Caco-2 (cell line): Measurements from ENCODE around the gene RECK. TPM values are rescaled to one million over a fixed set of nuclear protein-coding genes. Genes with fewer than 3 reads are reported as not detected.

Experiments used
- BruUV-seq: library from RNA; stranded (reverse); fragments of 400-500 nt; replicated peaks from 2 replicates; lab custom pipeline; 2021; lab: Mats Ljungman, UMichigan
- CTCF ChIA-PET: fragments of 300-600 bp; sonication (Branson Sonifier 250); formaldehyde crosslinking; loops from one replicate; lab custom pipeline; 2022; ENCODE audit warnings: antibody characterized with exemption; lab: Charles Lee
- POLR2A ChIA-PET: fragments of 300-600 bp; sonication (Branson Sonifier 250); formaldehyde crosslinking; loops from one replicate; lab custom pipeline; 2022; ENCODE audit warnings: antibody characterized with exemption; lab: Charles Lee
- DNase-seq, 2 experiments: peaks; one replicate each; pipeline versions ENCODE4 v3.0.0 to v3.0.0-alpha.2; 2020 to 2022
- H3K27me3 ChIP-seq: replicated peaks from 2 replicates; pipeline ENCODE4 v1.6.0; 2011; ENCODE audit warnings: low read length; ENCODE audit not compliant: control insufficient read depth, insufficient read depth
- H3K36me3 ChIP-seq: 2 replicates; pipeline ENCODE4 v1.5.1; 2011; ENCODE audit warnings: low read length; ENCODE audit not compliant: control insufficient read depth, insufficient read depth
- H3K4me1 ChIP-seq: fragments of 250-450 bp; sonication (Bioruptor Pico); 2 replicates; pipeline ENCODE4 v1.5.1; 2020; ENCODE audit warnings: mild to moderate bottlenecking
- H3K4me3 ChIP-seq: 2 replicates; pipeline ENCODE4 v1.5.1; 2011; ENCODE audit warnings: low read depth, mild to moderate bottlenecking, control low read depth, low read length
- H3K9me3 ChIP-seq: fragments of 250-450 bp; sonication (Bioruptor Pico); 2 replicates; pipeline ENCODE4 v1.5.1; 2020; ENCODE audit warnings: mild to moderate bottlenecking, moderate library complexity
- H3K27ac Mint-ChIP-seq: one replicate; pipeline ENCODE4 v1.8.0; 2022; ENCODE audit warnings: mixed read lengths; ENCODE audit not compliant: unreplicated experiment
- H3K27me3 Mint-ChIP-seq: one replicate; pipeline ENCODE4 v1.8.0; 2022; ENCODE audit warnings: mixed read lengths; ENCODE audit not compliant: insufficient read depth, unreplicated experiment
- H3K36me3 Mint-ChIP-seq: one replicate; pipeline ENCODE4 v1.8.0; 2022; ENCODE audit warnings: mild to moderate bottlenecking, mixed read lengths; ENCODE audit not compliant: insufficient read depth, unreplicated experiment
- H3K4me1 Mint-ChIP-seq: one replicate; pipeline ENCODE4 v1.8.0; 2022; ENCODE audit warnings: low read depth, mixed read lengths; ENCODE audit not compliant: unreplicated experiment
- H3K4me3 Mint-ChIP-seq: one replicate; pipeline ENCODE4 v1.8.0; 2022; ENCODE audit warnings: mild to moderate bottlenecking, moderate library complexity, mixed read lengths; ENCODE audit not compliant: unreplicated experiment
- H3K9me3 Mint-ChIP-seq: one replicate; pipeline ENCODE4 v1.8.0; 2022; ENCODE audit warnings: mixed read lengths; ENCODE audit not compliant: unreplicated experiment
- CTCF ChIP-seq, 2 experiments: fragments of 200-600 bp in 1 of 2; IDR thresholded peaks; 1 replicate in 1 of 2; 2 replicates in 1 of 2; pipeline versions ENCODE4 v1.5.1 to v1.8.0; 2011 to 2022; ENCODE audit warnings: antibody characterized with exemption in 1 of 2, control low read depth in 1 of 2, inconsistent platforms in 1 of 2, low read depth in 1 of 2, low read length in 1 of 2, mild to moderate bottlenecking in 1 of 2, moderate library complexity in 1 of 2; ENCODE audit not compliant: insufficient read depth in 1 of 2, severe bottlenecking in 1 of 2, unreplicated experiment in 1 of 2
- intact Hi-C: fragments of 100-400 bp; cut with micrococcal nuclease; formaldehyde crosslinking; loops from one replicate; pipeline ENCODE4 v1.10.0; 2022; ENCODE audit not compliant: unreplicated experiment
- total RNA-seq: library from RNA; stranded (reverse); gene quantifications from 2 replicates; pipeline ENCODE4 v1.2.3, GENCODE V29; 2022

RECK gene
- total RNA-seq, 1 experiment from 2014 or later, result 1.8 TPM

- H3K27me3 ChIP-seq, result no peaks in the 10 kb centered on the region
- ChIA-PET POLR2A (no interaction called here), CTCF (no interaction called here)
- no peak for DNase-seq
- H3K27ac Mint-ChIP-seq, result no peak overlapping the region
- no peaks in the 10 kb centered on the region for H3K9me3 ChIP-seq
- no peaks in the 10 kb centered on the region for H3K36me3 Mint-ChIP-seq
- H3K36me3 ChIP-seq, result no peaks in the 10 kb centered on the region
- H3K4me1 ChIP-seq, result no peaks in the 10 kb centered on the region
- BruUV-seq, result no TSS peak
- TF ChIP-seq CTCF (IDR thresholded peaks at IDR 0.05; ENCODE audit: insufficient read depth in 1 of 2, low read depth in 1 of 2, low read length in 1 of 2, severe bottlenecking in 1 of 2, unreplicated experiment in 1 of 2), result no peak
- H3K27me3 Mint-ChIP-seq, result peaks cover 7% of the 10 kb centered on the region
- no peaks in the 10 kb centered on the region for H3K9me3 Mint-ChIP-seq
- H3K4me1 Mint-ChIP-seq, result no peaks in the 10 kb centered on the region
- H3K4me3 ChIP-seq, result no peak overlapping the region
- no peak overlapping the region for H3K4me3 Mint-ChIP-seq
- intact Hi-C loops, result no loop called here
These were observed 17.6 kb upstream of the RECK start for GRCh38 chr9:36018891-36019720.

- H3K4me1 ChIP-seq, result no peaks in the 10 kb centered on the region
- Mint-ChIP-seq H3K9me3 (no peaks in the 10 kb centered on the region), H3K4me3 (no peak overlapping the region), H3K36me3 (no peaks in the 10 kb centered on the region), H3K27ac (no peak overlapping the region), H3K27me3 (peaks cover 9% of the 10 kb centered on the region), H3K4me1 (no peaks in the 10 kb centered on the region)
- intact Hi-C loops, result loop anchor here (5.0 kb wide), 1 partner anchor 120 kb away; no protein-coding TSS in a partner anchor
- POLR2A ChIA-PET, result no interaction called here
- H3K27me3 ChIP-seq, result no peaks in the 10 kb centered on the region
- TF ChIP-seq CTCF (IDR thresholded peaks at IDR 0.05; ENCODE audit: insufficient read depth in 1 of 2, low read depth in 1 of 2, low read length in 1 of 2, severe bottlenecking in 1 of 2, unreplicated experiment in 1 of 2), result no peak
- H3K4me3 ChIP-seq, result no peak overlapping the region
- H3K36me3 ChIP-seq, result no peaks in the 10 kb centered on the region
- H3K9me3 ChIP-seq, result no peaks in the 10 kb centered on the region
- CTCF ChIA-PET, result no interaction called here
- BruUV-seq, result no TSS peak
- DNase-seq, result no peak
These were observed 14.7 kb upstream of the RECK start for GRCh38 chr9:36021968-36022367.

- intact Hi-C loops, result loop anchor here (1.0 to 5.0 kb wide), 3 partner anchors 14 to 121 kb away; no protein-coding TSS in a partner anchor
- Histone ChIP-seq H3K4me1 (no peaks in the 10 kb centered on the region), H3K36me3 (no peaks in the 10 kb centered on the region), H3K4me3 (no peak overlapping the region), H3K9me3 (no peaks in the 10 kb centered on the region), H3K27me3 (no peaks in the 10 kb centered on the region)
- H3K36me3 Mint-ChIP-seq, result no peaks in the 10 kb centered on the region
- H3K9me3 Mint-ChIP-seq, result no peaks in the 10 kb centered on the region
- H3K4me3 Mint-ChIP-seq, result no peak overlapping the region
- no TSS peak for BruUV-seq
- H3K27me3 Mint-ChIP-seq, result peaks cover 7% of the 10 kb centered on the region
- POLR2A ChIA-PET, result interaction anchor here (0.6 kb wide), 1 partner anchor 113 kb away, joined by 3 read pairs; the partner anchor contains the start of gene GLIPR2
- no peaks in the 10 kb centered on the region for H3K4me1 Mint-ChIP-seq
- peak; percentile 76 to 92 for TF ChIP-seq CTCF (IDR thresholded peaks at IDR 0.05; ENCODE audit: insufficient read depth in 1 of 2, low read depth in 1 of 2, low read length in 1 of 2, severe bottlenecking in 1 of 2, unreplicated experiment in 1 of 2)
- DNase-seq, result peak; percentile 75 to 76
- H3K27ac Mint-ChIP-seq, result no peak overlapping the region
- CTCF ChIA-PET, result interaction anchor here (0.7 to 2.3 kb wide), 16 partner anchors 9 to 233 kb away, joined by 3 to 25 read pairs (median 4); partner anchors contain the start of genes HINT2 and RECK
These were observed 13.3 kb upstream of the RECK start for GRCh38 chr9:36023260-36024048.
